Medulla oblongata (tissue), 1 donor: ENCODE results near the gene IL17REL.
A peak's percentile ranks its signal among the peaks of the same experiment; 100 is the strongest.

Experiments
- DNase-seq: peaks from one replicate; pipeline ENCODE4 v3.0.0-alpha.2; 2015; ENCODE audit errors: extremely low spot score

IL17REL gene

GRCh38 chr22:49966774-49967705, 45.5 kb downstream of the IL17REL start:
- peak; percentile 29 for DNase-seq

- no peak for DNase-seq
Observed at GRCh38 chr22:49966041-49966773, 46.4 kb downstream of the IL17REL start.

- no peak for DNase-seq
Observed at GRCh38 chr22:49965091-49966040, 47.2 kb downstream of the IL17REL start.

DNA sequence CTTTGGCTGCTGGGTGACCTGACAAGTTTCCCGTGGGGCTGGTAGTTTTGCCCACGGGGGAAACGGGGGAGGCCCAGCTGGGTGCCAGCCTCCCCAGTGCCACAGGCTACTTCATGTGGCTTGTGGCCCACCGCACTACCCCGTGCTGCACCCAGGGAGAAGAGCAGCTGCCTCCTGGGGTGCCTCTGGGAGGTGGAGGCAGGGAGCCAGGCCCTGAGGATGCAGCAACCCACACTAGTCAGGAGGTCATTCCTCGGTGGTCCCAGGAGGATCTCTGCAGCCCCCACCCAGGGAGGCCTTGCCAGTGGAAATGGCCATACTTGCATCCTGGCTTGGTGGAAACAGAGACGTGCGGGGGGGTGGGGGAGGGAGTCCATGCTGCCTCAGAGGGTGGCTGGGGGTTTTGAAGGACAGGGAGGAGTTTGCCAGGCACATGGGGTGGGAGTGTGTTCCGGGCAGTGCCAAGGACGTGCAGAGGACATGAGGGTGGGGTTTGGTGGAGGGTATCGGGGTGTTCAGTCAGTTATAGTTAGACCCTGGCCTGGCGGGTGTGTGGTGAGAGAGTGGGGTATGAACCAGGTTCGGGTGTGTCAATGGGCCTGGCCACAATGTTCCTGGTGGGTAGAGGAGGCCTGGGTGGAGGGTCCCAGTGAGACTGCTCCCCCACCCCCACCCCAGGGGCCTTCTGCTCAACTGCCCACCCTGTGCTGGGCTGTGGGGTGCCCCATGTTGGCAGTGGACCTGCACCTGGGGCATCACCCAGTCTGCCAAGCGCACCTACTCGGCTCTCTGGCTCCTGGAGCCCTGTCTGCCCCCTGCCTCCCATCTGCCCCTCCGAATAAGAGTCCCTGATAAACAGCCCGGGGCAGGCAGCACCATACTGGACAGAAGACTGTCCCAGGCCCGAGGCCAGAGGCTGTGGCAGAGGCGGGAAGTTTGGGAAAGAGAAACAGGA, 48.2 kb downstream of the IL17REL start:
- no peak for DNase-seq

DNA sequence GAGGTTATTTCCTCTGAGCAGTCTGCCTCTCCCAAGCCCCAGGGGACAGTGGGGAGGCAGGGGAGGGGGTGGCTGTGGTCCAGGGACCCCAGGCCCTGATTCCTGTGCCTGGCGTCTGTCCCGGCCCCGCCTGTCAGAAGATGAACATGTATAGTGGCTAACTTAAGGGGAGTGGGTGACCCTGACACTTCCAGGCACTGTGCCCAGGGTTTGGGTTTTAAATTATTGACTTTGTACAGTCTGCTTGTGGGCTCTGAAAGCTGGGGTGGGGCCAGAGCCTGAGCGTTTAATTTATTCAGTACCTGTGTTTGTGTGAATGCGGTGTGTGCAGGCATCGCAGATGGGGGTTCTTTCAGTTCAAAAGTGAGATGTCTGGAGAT, 48.9 kb downstream of the IL17REL start:
- no peak for DNase-seq

- no peak for DNase-seq
Observed at GRCh38 chr22:49962751-49963646, 49.6 kb downstream of the IL17REL start.

DNA sequence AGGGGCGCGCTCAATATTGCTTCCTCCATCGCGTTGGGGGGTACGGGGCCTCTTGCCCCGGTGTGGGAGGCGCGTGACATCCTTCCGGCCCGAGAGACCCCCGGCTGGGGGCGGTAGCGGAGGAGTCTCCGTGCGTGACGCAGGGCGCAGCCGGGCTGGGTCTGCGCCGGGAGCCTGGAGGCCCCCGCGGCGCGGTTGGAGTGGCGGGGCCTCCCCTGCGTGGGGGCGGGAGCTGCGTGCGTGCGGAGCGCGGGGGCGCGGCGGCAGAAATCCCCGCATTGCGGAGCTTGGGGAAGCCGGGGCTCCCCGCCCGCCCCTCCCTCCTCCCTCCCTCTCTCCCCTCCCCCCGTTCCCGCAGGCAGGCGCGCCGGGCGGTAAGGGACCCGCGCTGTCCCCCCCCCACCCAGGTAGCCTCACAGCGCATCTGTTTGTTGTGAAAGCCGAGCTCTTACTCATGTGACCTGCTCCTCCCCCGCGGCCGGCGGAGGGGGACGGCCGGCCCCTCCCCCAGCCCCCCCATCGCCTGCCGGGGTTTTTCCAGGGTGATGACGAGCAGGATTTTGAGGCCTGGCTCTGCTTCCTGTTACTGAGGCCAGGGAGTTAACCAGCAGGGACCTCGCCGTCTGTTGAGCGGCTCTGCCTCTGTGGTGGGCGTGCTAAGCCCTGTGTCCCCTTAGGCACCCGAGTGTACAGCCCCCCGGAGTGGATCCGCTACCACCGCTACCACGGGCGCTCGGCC, 50.4 kb downstream of the IL17REL start:
- DNase-seq: peak; percentile 78

DNA sequence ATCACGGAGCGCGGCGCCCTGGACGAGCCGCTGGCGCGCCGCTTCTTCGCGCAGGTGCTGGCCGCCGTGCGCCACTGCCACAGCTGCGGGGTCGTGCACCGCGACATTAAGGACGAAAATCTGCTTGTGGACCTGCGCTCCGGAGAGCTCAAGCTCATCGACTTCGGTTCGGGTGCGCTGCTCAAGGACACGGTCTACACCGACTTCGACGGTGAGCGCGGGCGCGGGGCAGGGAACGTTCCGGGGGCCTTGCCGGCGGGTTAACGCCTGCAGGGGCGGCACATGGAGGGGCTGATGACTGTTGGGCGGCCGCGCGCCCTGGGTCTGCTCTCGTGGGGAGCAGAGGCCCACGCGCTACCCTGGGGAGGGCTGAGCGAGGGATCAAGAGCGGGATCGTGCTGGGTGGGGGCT, 51.0 kb downstream of the IL17REL start:
- no peak for DNase-seq

DNA sequence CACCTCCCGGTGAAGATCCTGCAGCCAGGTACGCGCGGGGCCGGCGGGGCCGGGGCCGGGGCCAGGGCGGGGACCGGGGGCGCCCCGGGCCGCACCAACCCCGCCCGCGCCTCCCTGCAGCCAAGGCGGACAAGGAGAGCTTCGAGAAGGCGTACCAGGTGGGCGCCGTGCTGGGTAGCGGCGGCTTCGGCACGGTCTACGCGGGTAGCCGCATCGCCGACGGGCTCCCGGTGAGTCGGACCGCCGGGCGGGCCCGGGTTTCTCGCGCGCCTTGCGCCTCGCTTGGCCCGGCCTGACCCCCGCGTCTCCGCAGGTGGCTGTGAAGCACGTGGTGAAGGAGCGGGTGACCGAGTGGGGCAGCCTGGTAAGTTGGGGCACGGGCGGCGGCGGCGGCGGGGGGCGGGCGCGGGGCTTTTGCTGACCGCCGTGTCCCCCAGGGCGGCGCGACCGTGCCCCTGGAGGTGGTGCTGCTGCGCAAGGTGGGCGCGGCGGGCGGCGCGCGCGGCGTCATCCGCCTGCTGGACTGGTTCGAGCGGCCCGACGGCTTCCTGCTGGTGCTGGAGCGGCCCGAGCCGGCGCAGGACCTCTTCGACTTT, 51.5 kb downstream of the IL17REL start:
- peak; percentile 35 for DNase-seq

- peak; percentile 98 for DNase-seq
Observed at GRCh38 chr22:49960159-49961004, 52.2 kb downstream of the IL17REL start, which contains the start of gene PIM3. Gene PIM3, plus strand, starts transcription at chr22:49960772. Its CDS starts 176 bp downstream, at chr22:49960948.

GRCh38 chr22:49959782-49960158, 52.8 kb downstream of the IL17REL start:
- no peak for DNase-seq

DNA sequence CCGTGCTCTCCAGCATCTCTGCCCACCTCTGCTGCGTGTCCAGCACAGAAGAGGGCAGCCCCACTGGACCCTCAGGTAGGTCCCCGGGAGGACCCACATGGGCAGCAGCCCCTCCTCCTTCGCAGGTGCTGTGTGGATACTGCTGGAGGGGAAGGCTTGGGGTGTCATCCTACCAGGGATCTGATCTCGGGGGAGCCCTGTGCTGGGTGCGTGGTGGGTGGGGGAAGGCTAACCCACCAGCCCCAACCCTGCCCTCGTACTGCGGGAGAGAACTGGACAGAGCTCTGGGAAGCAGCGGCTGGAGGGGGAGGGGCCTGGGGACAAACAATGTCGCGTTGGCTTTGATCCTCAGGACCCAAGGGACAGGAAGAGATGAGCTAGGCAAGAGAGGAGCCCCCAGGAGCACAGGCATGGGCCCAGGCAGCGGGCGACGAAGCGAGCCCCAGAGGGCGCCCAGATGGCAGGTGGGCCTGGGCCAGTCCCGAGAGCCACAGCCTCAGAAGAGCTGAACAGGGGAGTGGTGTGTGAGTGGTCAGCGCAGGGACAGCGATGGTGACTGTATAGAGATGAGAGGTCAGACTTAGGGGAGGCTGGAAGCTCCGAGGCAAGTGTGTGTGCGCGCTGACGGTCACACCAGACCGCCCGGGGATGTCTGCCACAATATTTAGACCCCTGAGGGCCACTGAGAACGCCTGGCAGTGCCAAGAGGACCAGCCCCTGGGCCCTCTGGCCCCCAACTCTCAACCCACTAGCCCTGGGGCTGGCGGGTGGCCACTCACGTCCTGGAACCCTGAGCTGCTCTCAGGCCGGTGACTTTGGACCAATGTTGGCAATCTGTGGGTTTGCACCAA, 53.4 kb downstream of the IL17REL start:
- no peak for DNase-seq

GRCh38 chr22:49958366-49958921, 54.1 kb downstream of the IL17REL start:
- DNase-seq: no peak

- no peak for DNase-seq
Observed at GRCh38 chr22:49957826-49958365, 54.7 kb downstream of the IL17REL start.

- no peak for DNase-seq
Observed at GRCh38 chr22:49956914-49957825, 55.4 kb downstream of the IL17REL start.
